GM19023 (cell line): ENCODE measurements around the gene DOCK10.

Experiments
- ATAC-seq: cut with Tn5 transposase; IDR thresholded peaks from one replicate; pipeline ENCODE4 v1.9.1; 2021; ENCODE audit warnings: mild to moderate bottlenecking, moderate library complexity; ENCODE audit not compliant: unreplicated experiment

DOCK10 gene

GRCh38 chr2:224885836-224886547 is 156.3 kb downstream of the DOCK10 start:
- ATAC-seq: peak; percentile 86

GRCh38 chr2:224885291-224885690 is 157.0 kb downstream of the DOCK10 start:
- no peak for ATAC-seq

GRCh38 chr2:224884188-224884587 is 158.1 kb downstream of the DOCK10 start:
- ATAC-seq: no peak

GRCh38 chr2:224883700-224884099 is 158.6 kb downstream of the DOCK10 start:
- ATAC-seq: no peak

GRCh38 chr2:224883172-224883516 is 159.1 kb downstream of the DOCK10 start:
- ATAC-seq: no peak

- no peak for ATAC-seq
Measured at GRCh38 chr2:224882291-224883171, 159.7 kb downstream of the DOCK10 start.

GRCh38 chr2:224881846-224882245 is 160.4 kb downstream of the DOCK10 start:
- no peak for ATAC-seq

- ATAC-seq: no peak
Measured at GRCh38 chr2:224876522-224876921, 165.7 kb downstream of the DOCK10 start.

GRCh38 chr2:224875841-224876240 is 166.4 kb downstream of the DOCK10 start:
- no peak for ATAC-seq

GRCh38 chr2:224875153-224875552 is 167.1 kb downstream of the DOCK10 start:
- ATAC-seq: no peak

- no peak for ATAC-seq
Measured at GRCh38 chr2:224871813-224872212, 170.5 kb downstream of the DOCK10 start.

GRCh38 chr2:224870341-224870740 is 171.9 kb downstream of the DOCK10 start:
- no peak for ATAC-seq

GRCh38 chr2:224869601-224870233 is 172.6 kb downstream of the DOCK10 start:
- no peak for ATAC-seq

GRCh38 chr2:224865016-224865415 is 177.3 kb downstream of the DOCK10 start:
- ATAC-seq: no peak

- no peak for ATAC-seq
Measured at GRCh38 chr2:224861266-224861665, 181.0 kb downstream of the DOCK10 start.

- no peak for ATAC-seq
Measured at GRCh38 chr2:224860786-224861185, 181.5 kb downstream of the DOCK10 start.

- ATAC-seq: no peak
Measured at GRCh38 chr2:224851811-224852210, 190.5 kb downstream of the DOCK10 start.

- ATAC-seq: no peak
Measured at GRCh38 chr2:224850081-224850480, 192.2 kb downstream of the DOCK10 start.

- no peak for ATAC-seq
Measured at GRCh38 chr2:224849264-224849663, 193.0 kb downstream of the DOCK10 start.

GRCh38 chr2:224847961-224848850 is 194.1 kb downstream of the DOCK10 start:
- ATAC-seq: no peak

GRCh38 chr2:224847381-224847780 is 194.9 kb downstream of the DOCK10 start:
- ATAC-seq: no peak
